ENCODE data around the gene FERD3L.
"Not testable (repeated sequence)": the region's sequence is repeated elsewhere in the genome, so short reads cannot be mapped to it uniquely, and the experiment has no call there.

FERD3L gene, protein sequence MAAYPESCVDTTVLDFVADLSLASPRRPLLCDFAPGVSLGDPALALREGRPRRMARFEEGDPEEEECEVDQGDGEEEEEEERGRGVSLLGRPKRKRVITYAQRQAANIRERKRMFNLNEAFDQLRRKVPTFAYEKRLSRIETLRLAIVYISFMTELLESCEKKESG

GRCh38 chr7:19144661-19145433 is at the start of gene FERD3L:
FERD3L (minus strand) TSS chr7:19145421; CDS start chr7:19145362, 59 bp downstream.
- DNase-seq = no peak

DNA sequence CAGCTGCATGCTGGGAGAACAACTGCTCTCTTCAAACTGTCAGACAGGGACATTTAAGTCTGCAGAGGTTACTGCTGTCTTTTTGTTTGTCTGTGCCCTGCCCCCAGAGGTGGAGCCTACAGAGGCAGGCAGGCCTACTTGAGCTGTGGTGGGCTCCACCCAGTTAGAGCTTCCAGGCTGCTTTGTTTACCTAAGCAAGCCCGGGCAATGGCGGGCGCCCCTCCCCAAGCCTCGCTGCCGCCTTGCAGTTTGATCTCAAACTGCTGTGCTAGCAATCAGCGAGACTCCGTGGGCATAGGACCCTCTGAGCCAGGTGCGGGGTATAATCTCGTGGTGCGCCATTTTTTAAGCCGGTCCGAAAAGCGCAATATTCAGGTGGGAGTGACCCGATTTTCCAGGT is 49.2 kb upstream of the FERD3L start:
- not testable (repeated sequence) for DNase-seq

GRCh38 chr7:19181634-19182033 is 36.4 kb upstream of the FERD3L start:
- no peak for DNase-seq

DNA sequence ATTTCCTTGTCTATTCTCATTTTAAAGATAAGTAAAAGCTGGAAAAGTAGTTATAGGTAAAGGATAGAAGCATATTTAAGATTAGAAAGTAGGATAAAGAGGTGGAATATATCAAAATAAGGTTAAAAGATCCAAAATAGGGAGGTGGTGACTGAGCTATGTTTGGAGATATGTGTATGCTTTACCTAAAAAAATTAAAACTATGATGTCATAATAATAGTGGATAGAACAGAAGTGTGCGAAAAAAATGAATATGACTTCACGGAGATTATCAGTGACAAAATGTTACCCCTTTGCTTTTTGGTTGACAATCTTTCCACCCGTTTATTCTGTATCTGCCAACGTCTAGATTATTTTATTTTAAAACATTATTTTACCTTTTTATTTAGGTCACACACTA is 33.4 kb upstream of the FERD3L start:
- no peak for DNase-seq

DNA sequence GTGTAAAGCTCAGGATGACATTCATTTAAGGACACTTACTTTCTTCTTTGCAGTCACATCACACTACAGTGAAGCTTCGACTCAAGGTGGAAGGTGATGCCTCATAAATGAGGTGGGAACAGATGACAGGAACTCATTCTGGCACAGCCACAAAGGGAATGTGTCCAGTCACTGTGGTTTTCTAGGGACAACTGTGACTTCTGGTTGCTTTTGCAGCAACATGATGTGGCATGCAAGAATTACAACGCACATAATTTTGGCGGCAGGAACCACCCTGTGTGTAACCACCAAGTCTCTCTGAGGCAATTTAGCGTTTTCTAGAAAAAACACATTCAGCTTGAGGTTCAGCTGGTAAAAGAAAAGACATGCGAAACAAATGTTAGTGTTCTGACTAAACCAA is 32.0 kb upstream of the FERD3L start:
- DNase-seq = no peak

- DNase-seq = no peak
Measured at GRCh38 chr7:19175241-19175640, 30.0 kb upstream of the FERD3L start.

DNA sequence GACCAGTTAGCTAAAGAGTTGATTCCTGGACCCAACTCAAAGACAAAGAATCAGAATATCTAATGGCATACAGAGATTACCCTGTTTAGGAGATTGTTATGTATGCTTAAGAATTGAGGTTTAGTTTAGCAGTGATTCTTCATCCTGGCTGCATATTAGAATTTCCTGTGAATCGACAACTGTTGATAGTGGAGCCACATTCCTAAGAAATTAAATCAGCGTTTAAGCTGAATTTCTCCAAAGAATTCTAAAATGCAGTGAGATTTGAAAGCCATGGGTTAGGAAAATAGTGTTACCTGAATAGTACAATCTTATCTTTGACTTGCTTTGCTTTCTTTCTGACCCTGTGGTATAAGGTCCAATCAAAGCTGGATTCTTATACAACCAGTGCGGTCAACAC is 16.4 kb upstream of the FERD3L start:
- no peak for DNase-seq

GRCh38 chr7:19146699-19147098 is 1.5 kb upstream of the FERD3L start:
- DNase-seq = no peak

DNA sequence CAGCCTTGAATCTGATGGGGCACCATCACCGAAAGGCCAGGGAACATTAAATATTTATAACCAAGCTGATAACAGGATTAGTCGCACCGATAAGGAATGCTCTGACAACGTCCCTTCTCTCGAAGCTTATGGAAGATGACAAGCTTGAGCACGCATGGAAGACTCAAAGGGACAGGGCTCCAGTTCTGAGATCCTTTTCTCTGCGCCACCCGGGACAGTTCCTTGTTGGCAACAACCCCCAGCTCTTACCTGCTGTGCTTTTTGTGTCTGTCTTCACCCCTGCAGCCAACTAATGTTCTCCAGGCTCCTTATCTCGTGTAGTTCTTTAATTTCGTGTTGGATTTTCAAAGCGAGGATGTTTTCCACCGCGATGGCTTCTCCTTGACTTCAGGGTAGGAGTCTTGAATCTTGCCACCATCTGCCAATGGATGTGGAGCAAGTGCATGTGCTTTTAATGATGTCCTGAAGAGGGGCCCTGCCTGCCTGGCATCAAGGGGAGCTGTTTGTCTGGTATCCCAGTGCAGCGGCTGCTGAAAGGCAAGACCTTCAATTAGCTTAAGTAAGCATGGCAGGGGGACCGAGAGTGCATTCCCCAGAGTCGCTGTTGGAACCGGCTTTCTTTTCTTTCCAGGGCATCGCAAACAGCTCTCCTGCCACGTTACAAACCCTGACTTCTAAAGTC is 354 bp upstream of the FERD3L start:
- no peak for DNase-seq

- no peak for DNase-seq
Measured at GRCh38 chr7:19143881-19144574, 1.2 kb downstream of the FERD3L start.

DNA sequence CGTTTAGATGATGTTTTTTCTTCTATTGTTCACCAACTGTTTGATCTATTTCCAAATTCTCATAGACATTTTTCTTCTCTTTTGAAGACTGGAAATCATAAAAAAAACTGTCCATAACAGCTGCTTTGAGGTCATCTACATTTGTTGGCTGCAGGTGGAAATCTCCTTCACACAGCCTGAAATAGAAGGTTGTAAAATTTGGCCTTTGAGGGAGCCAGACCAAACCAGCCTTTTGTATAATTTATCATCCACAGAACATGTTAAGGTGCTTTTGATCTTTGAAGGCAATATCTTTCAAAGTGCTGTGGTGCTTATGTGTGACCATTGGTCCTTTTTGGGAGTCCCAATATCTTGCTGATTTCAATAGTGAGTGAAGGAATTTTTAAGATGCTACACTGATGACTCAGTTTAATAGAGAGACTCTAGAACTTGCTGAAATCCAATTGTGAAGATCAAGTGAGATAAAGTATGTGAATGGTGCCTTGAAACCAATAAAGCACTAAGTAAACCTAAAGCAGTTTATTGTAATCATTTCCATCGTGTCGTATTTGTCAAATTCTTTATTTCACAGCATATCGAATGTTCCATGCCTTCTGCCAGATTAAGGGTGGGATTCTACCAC is 5.4 kb downstream of the FERD3L start:
- DNase-seq = no peak

- no peak for DNase-seq
Measured at GRCh38 chr7:19133886-19134285, 11.3 kb downstream of the FERD3L start.

GRCh38 chr7:19133390-19133789 is 11.8 kb downstream of the FERD3L start:
- DNase-seq = no peak

- no peak for DNase-seq
Measured at GRCh38 chr7:19128856-19129255, 16.4 kb downstream of the FERD3L start.

DNA sequence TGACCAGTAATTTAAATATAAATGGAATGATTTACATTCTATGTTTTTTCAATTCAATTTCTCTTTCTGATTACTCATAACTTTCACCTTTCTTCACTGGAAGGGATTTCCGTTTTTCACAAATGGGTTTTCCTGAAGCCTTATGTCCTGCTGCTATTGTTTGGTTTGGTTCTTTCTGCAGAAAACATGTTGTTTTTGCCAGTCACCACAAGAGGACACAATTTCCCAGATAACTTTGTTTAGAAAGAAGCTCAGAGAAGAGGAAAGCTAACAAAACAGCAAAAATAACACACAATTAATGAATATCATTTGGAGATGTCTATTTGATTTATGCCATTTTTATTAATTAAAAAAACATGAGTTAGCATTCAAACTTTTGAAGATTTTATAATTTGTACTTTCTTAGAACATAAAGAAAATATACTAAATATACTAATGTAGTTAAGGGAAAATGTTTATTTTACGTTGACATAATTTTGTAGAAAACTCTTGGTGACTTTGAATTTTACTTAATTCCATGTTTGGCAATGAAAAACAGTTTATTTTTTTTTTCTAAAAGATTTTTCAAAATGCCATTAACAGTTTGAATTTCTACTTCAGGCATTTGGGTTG is 23.1 kb downstream of the FERD3L start:
- no peak for DNase-seq

DNA sequence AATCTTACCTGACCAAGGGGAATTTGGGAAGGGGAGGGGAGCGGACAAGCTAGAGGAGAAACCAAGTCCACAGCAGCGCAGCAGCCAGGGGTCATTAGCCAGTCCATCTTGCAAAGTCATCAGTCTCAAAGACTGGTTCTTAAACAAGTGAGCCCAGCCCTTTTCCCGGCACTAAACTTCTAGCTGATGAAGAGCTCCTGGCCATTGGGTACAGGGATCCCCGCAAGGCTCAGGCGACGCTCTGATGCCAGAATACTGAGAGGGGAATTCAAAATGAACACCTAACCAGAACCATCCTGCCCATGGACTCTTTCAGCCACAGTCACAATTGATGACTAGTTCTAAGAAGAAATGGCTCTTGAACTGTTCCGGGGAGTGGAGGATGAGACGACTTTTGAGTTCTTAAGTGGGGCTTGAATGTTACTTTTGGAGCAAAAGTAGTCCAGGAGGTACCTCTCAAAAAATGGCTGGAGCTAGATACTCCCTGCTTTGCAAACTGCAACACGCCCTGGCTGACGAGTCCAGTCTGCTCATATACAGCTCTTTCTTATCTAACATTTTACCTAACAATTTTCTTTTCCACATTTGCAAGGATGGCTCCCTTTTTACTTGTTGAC is 25.2 kb downstream of the FERD3L start:
- no peak for DNase-seq

GRCh38 chr7:19119372-19119771 is 25.8 kb downstream of the FERD3L start:
- DNase-seq = no peak

DNA sequence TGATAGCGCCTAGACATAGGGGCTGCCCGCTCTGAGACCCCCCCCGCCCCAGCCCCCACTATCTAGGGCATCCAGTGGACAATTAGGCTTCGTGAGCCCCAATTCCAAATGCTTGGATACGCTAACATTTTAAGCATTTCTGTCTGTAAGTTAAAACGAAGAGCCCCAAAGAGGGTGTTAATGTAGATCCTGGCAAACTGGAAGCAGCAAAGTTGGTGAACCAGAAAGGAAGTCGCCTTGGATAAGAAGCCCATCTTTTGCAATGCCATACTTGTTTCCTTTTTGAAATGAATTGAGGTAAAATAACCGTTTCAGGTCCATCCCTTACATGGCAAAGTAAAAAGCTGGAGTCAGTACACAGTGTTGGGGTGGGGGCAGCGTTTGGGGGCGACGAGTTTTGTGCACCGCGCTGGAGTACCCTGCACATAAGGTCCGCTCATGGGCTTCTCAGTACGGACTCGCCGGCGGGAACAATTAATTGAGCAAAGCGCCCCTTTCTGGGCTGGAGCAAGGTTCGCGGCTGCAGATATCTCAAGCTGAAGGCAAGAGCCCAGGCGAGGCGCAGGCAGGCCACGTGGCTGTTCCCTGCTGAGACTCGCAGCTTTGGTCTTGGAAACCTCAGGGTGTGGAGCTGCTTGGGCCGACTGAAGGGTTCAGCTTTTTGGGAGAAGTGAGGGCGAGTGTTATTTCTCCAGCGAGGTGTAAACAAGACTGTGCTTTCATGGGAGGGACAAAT is 26.4 kb downstream of the FERD3L start:
- DNase-seq = no peak

- DNase-seq = no peak
Measured at GRCh38 chr7:19117870-19118608, 27.2 kb downstream of the FERD3L start.

GRCh38 chr7:19117091-19117869 is 27.9 kb downstream of the FERD3L start, which contains the start of gene TWIST1:
TWIST1 (minus strand) TSS chr7:19117636; CDS start chr7:19117321, 315 bp downstream.
- no peak for DNase-seq
